OCI-M2 (cell line): Measurements from ENCODE around the gene CFAP61.
"Not testable (repeated sequence)": the region's sequence is repeated elsewhere in the genome, so short reads cannot be mapped to it uniquely, and the experiment has no call there.

ENCODE experiments used
- DNase-seq: peaks from one replicate; lab custom pipeline; 2025; ENCODE audit not compliant: unreplicated experiment; lab: John Stamatoyannopoulos, UW

Gene CFAP61

DNA sequence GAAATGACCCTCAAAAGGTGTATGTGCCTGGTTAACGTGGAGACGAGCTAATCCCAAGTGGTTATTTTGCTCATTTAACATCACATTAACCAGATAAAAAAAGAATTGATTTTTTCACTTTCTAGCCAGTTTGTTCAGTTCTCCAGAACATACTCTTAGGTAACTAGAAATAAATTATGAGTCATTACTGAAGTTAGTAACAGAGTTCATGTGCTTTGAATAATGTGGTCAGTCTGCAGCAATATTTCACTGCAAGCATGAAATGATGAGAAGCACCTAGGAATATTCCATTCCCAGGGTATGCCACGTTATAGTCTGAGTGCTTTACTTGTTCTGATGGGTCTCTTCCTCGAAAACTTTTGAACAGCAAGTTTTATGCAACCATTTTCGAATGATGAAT is 177.3 kb downstream of the CFAP61 start:
- DNase-seq, result no peak

DNA sequence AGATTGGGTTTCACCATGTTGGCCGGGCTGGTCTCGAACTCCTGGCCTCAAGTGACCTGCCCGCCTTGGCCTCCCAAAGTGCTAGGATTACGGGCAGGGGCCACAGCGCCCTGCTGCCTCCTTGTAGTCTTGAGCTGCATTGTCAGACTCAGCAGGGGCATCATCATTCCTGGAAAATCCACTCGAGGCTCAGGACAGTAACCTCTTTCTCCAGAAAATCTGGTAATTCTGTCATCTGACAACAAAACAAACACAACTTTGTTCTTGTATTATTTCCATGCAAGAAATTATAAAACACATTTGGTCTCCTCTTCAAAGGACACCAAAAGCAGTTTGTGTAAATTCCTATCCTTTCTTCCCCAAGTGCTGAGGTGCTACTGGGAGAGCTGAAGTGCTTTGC is 178.4 kb downstream of the CFAP61 start:
- DNase-seq, result no peak

DNA sequence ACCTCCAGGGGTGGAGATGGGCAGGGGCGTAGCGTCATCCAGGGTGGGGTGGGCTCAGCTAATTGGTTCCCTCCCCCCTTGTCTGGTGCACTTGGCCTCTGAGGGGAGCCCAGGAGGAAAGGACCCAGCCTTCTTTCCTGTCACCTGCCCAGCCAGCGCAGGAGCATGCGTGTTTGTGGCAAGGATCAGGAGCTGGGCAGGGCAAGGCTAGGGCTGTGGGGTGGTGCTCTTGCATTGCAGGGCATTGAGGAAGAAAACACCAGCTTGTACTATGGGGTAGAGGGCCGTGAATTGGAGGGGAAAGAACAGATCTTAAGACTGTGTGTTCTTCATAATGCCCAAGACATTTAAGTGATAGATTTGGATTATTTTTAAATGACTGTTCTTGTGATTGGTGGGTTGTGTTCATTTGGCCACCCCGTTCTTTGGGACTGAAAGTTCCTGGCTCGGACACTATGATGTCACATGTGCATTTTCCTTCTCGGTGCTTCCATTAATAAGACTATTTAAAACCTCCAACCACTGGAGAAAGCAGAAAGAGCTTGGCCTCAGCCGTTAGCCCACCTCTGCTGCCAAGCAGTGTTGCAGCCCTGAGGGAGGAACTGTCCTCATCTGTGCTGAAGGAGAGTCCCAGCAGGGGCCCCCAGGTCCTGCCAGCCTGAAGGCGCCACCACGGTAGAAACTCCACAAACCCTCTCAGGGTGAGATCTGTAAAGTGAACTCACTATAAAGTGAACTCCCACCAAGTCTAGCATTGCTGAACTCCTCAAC is 179.4 kb downstream of the CFAP61 start:
- DNase-seq, result no peak

DNA sequence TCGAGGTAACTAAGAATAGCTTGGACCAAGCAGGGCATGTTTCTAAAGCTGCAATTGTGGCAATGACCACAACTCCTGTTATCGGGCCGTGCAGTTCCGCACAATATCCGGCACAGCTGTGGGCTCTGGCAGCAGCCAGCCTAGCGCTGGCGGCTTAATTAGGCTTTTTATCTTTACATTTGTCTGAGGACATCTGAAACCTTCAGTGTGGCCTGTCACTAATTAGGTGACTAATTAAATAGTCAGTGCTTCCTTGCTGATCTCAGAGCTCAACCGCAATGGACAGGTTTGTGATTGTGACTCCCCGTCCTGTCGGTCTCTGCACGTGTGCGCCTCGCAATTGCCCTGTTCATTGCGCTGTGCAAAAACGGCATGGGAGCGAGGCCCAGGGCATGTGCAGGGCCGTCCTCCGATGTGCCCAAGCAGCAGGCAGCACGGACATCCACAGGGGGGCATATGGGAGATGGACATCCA is 180.7 kb downstream of the CFAP61 start:
- DNase-seq, result no peak

DNA sequence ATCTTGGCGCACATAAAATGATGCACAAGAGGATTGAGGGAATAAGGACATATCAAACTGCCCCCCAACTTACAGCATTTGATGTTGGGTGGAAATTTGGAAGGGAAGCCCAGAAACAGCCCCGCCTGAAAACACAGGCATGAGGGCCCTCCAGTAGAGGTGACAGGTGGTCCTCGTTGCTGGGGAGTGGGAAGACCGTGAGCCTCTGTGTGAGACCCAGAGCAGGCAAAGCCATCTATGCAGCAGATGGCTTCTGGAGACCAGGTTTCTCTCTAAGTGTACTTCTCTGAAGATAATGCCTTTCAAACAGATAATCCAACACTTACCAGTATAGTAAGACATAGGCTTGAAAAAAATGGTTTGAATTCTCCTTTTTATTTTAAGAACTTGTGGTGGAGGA is 183.3 kb downstream of the CFAP61 start:
- DNase-seq, result no peak

DNA sequence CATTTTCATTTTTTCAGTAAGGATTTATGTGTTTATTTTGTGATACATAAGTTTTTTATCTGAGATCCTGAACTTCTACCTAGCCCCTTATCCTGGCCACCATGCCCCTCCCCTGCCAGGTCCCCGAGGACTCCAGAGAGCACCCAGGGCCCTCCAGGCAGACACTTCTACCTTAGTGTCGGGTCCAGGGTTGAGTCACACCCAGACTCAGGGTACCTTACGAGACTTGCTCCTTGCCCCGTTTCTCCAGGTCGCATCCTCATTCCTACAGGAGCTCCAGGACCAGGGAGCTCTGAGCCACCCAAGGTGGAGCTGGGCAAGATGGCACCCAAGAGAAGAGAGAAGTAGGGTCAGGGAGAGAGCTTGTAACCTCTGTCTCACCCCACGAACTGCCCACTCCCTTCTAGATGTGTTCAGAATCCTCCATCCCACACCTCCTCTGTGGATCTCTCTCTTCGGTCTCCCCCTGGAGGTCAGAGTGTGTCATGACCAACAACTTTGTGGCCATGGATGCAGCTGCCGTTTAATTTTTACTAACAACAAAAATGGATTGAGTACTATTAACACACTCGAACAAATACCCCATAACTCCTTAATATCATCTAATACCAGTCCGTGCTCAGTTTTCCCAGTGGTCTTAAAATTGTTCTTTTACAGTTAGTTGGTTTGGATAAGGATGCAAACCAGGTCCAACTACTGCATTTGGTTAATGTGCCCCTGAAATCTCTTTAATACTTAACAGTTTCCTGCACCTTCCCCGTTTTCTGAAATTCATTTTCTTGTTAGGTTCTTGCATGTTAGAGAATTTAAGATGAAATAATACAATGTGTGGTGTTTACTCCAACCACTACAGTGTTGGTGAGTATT is 185.0 kb downstream of the CFAP61 start:
- no peak for DNase-seq

DNA sequence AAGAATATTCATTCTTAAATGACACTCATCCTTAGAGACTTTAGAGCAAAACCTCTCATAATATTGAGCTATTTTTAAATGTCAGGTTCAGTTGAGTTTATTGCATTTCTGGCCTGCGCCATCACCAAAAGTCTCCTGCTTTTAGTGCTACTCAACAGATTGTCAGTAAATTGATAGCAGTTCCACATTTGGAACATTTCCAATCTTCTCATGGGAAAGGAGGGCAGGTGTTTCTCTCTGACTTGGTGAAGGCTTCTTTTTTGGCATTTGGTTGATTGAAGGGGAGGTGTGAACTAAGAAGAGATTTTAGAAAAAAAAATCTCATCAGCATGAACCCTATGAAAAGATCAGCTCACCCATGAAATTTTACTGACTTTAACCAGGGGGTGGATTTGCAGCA is 189.6 kb downstream of the CFAP61 start:
- DNase-seq, result no peak

DNA sequence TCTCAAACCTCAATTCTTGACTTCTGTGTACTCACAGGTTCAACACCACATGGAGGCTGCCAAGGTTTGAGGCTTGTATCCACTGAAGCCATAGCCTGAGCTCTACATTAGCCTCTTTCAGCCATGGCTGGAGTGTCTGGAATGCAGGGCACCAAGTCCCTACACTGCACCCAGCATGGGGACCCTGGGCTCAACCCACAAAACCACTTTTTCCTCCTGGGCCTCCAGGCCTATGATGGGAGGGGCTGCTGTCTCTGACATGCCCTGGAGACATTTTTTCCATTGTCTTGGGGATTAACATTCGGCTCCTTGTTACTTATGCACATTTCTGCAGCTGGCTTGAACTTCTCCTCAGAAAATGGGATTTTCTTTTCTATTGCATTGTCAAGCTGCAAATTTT is 192.1 kb downstream of the CFAP61 start:
- not testable (repeated sequence) for DNase-seq

DNA sequence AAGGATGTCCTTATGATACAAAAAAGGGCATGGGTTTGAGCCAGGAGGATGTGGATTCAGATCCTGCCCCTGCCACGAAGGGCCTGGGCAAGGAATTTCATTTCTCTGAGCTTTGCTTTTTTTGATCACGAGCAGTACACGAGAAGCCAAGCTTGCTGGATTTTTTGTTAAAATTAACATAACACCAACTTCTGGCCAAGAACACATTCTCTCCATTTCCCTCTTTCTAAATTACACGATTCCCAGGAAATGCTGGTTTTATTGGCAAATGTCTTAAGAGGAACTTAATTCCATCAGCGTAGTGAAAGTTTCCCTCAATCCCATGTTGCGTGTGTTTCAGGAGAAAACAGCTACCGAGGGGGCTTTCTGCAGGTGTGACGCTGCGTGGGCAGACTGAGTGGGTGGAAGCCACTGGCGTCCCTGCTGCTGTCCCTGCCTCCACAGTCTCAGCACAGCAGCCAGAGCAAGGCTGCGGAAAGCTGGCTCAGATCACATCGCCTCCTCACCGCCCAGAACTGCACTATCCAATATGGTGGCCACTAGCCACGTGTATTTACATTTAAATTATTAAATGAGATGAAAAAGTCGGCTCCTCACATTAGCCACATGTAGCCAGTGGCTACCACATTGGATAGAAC is 194.8 kb downstream of the CFAP61 start:
- DNase-seq, result no peak

DNA sequence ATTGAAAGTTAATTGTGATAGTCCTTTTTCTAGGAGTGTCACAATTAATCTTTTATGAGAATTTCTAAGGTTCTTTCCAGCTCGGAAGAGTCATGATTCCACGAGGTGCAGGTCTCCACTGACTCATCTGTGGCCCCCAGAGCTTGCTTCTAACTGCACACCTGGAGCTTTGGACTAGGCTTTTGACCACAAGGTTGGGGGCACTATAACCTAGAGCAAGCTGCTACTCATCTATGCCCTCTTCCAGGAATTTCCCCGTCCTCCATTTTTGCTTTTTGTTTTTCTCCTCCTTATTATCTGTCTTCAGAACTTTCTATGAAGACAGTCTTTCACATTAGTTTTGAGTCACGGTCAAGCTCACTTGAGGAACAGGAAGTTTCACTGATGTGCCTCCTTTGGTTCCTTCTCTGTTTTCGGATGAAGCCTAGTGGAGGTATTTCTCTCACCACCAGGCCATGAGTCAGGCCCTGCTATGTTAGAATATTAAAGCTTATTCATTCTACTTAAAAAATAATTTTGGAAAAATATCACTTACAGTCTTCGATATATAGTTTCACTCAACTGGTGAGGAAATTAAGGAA is 196.4 kb downstream of the CFAP61 start:
- no peak for DNase-seq

DNA sequence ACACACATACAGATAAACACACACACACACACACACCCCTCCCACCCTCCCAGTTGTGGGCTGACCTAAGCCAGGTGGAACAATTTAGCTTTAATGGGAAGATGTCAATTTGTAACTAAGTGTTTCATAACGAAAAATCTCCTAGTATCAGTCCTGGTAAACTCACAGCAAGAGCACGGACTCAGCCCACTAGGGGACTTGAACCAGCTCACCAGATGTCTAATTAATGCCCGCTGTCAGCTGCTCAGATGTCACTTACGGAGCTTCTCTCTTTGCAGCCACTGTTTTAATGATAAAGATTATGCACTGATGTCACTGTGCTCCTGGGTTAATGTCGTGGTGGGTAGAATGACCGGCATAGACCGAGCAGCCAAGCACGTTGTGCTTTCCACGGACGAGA is 199.0 kb downstream of the CFAP61 start:
- no peak for DNase-seq

DNA sequence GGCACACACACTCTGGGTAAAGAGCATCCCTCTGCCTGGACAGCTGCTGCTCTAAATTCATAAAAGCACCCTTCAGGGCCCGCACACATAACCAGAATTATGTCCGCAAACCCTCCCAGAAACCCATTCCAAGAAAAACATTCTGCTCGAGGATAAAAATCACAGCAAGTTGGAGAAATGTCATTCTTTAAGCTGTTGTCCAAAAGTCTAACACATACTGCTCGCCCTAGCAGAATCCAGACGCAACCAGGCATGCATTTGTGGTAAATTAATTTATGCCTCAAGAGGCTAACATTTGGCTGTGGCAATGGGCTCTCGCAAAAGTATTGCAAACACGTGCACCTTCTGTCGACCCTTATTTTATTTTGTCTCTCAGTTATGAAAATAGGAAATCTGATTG is 199.5 kb downstream of the CFAP61 start:
- DNase-seq, result no peak

DNA sequence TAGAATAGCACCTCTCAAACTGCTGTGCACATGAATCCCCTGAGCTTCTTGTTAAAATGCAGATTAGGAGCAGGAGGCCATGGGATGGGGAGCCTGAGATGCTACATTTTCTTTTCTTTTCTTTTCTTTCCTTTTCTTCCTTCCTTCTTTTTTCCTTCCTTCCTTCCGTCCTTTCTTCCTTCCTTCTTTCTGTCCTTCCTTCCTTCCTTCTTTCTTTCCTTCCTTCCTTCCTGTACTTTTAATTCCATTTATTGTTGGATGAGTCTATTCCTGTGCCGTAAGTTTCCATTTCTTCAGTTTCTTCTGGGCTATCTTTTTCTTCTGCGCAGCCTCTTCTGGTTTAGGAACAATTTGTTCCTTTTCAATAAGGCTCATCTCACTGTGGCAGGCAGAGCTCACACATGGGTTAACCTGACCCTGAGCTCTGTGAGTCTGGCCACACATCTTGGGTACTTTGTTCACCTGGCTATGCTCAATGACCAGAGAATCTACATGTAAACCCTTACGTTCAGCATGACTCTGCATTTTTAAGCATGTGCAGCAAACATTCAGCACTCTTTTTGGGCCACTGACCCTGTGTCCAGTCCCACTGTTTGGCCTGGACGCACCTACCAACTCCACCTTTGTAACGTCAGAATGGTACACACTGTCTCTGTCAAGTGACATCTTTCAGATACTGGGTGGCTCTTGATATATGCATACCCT is 200.9 kb downstream of the CFAP61 start:
- DNase-seq, result no peak

DNA sequence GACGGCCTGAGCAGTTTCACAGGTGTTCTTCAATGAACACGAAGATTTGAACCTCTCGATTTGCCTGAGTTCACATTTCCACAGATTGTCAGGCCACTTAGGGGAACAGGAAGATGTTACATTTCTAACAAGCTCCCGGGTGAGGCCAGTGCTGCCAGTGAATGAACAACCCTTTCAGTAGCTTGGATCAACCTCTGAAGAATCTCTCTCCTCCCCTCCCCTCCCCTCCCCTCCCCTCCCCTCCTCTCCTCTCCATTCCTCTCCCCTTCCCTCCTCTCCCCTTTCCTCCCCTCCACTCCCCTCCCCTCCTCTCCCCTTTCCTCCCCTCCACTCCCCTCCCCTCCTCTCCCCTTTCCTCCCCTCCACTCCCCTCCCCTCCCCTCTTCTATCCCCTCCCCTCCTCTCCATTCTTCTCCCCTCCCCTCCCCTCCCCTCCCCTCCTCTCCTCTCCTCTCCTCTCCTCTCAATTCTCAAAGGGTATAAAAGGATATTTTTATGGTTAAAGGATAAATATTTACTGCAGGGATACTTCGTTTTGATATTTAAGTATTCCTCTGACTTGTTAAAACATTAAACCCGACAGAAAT is 201.5 kb downstream of the CFAP61 start:
- DNase-seq, result no peak

DNA sequence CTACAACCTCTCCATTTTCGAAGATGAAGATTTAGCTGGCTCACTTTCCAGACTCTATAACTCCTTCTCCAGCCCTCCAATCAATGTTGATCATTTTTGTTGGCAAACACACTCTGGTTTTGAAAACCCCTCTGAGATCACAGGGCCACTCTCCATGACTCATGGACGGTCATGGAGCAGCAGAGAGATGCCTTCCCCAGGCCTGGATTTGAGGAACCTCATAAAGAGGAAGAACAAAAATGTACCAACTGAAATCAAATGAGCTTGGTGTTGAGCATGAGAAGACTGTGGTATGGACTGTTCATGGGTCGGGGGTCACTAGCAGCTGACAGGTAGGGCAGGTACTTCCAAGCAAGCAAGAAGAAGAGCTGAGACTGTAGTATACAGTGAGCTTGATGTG is 202.8 kb downstream of the CFAP61 start:
- DNase-seq, result no peak

DNA sequence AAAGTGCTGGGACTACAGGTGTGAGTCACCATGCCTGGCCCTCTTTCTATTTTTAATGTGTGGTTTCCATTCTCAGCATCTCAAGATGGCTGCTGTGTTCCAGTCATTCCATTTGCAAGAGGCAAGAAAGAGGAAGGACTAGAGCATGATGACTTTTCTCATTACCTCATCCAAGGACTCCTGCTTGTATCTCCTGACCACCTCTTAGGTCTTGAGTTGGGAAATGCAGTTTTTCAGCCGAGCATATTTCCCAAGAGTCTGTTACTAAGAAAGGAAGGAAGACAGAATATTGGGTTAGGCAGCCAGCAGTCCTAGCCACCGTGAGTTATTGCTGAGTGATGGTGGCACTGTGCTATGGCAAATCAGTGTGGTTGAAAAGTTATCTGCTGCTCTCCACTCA is 207.2 kb downstream of the CFAP61 start:
- DNase-seq, result no peak

DNA sequence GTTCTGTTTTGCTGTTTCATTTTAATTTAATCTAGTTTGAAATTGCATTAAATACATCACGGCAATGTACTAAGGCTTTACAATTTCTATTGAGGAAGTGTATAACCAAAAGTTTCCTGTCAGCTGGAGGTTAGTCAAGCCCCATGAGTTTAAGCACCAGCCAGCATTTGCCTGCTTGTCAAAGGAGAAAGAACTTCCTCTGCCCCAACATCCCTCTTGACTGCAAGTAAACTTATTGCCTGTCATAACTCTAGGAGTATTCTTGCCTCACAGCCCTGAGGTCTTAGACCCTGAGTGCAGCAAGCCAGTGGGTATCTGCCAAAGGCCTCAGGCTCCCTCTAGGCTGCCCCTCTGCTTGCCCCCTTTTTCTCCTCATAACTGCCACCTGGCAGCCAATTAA is 208.8 kb downstream of the CFAP61 start:
- DNase-seq, result no peak

DNA sequence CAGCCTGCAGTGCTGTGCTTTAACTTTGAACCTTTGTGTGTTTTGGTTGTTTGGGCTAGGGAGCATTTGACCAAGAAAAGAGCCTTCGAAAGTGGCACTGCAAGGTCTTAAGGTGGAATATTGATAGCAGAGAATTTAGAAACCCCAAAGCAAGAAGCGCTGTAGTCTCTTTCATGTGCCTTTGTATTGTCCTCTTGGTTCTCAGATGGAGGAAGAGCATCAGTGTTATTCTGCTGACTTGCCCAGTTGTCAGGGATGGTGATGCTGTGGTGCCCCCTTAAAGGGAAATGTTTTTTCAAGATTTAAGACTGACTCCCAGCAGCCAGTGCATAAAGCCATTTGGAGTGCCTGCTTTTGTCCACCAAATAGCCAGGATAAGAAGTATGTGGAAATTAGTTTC is 212.9 kb downstream of the CFAP61 start:
- DNase-seq, result no peak

DNA sequence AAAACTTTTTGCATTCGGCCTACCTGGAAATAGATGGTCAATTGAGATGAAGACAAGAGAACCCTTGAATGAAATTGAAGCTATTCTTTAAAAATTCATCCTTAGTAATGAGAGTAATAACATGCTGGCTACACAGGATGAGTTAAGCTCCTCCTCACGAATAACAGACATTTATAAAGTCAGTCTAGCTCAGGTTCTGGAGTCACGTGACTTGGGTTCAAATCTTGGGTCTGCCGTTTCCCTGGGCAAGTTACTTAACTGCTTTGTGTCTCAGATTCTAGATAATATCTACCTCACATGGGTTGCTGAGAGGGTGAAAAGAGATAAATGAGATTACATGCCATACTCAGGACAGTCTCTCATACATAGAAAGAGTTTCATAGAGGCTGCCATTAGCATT is 214.2 kb downstream of the CFAP61 start:
- no peak for DNase-seq

DNA sequence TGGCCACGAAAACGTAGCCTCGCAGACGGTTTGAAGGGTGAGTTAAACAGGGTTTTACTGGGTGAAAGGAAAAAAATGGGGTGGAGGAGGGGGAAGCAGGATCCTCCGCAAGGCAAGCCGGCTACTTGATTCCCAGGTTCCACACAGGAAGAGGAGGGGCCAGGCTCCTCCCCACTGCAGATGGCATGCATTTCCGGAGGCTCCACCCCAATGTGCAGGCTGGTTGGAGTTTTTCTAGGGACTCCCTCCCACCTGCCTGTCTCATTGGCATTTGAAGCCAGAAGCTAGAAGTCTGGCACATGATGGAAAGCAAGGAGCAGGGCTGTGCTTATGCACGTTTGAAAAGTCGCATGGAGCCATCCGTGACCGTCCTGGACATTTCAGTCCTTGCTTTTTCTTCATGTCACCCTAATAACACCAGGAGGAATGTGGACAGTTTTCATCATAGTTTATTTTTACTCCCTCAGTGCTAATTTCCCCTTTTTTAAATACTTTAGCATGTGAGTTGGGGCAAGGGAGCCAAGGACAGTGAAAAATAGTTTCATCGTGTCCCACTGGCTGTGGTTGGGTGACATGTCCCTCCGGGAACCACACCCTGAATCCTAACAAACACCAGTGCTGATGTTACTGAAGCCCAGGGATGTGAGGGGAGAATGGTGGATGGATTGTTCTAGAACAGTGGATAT is 215.5 kb downstream of the CFAP61 start:
- DNase-seq, result no peak
